H7 (cell line): ENCODE data around the gene PEMT. TPM values are rescaled to one million over a fixed set of nuclear protein-coding genes. Genes with fewer than 3 reads are reported as not detected.

Source experiments
- DNase-seq: peaks from one replicate; pipeline ENCODE4 v3.0.0; 2012
- H3K27me3 ChIP-seq: 2 replicates; pipeline ENCODE4 v1.6.0; 2011; ENCODE audit warnings: mild to moderate bottlenecking, low read length; ENCODE audit not compliant: control insufficient read depth, insufficient read depth
- H3K36me3 ChIP-seq: replicated peaks from 2 replicates; pipeline ENCODE4 v1.5.1; 2011; ENCODE audit warnings: low read length; ENCODE audit not compliant: control insufficient read depth, insufficient read depth
- H3K4me3 ChIP-seq: 2 replicates; pipeline ENCODE4 v1.5.1; 2011; ENCODE audit warnings: low read depth, mild to moderate bottlenecking, control low read depth, low read length, moderate library complexity; ENCODE audit not compliant: insufficient read depth
- total RNA-seq: library from RNA; depleted of rRNA; stranded (reverse); fragments of >200 nt; shearing (Covaris generic); gene quantifications from 2 replicates; pipeline ENCODE4 v1.2.3, GENCODE V29; 2014

PEMT gene
- total RNA-seq, 1 experiment from 2014 or later: 99.1 TPM

GRCh38 chr17:17531156-17531555 is 60.4 kb downstream of the PEMT start:
- Histone ChIP-seq H3K36me3 (no peaks in the 10 kb centered on the region), H3K27me3 (no peaks in the 10 kb centered on the region), H3K4me3 (no peak overlapping the region)
- no peak for DNase-seq

- no peaks in the 10 kb centered on the region for H3K36me3 ChIP-seq
These were observed 62.5 kb downstream of the PEMT start for GRCh38 chr17:17528696-17529652.

DNA sequence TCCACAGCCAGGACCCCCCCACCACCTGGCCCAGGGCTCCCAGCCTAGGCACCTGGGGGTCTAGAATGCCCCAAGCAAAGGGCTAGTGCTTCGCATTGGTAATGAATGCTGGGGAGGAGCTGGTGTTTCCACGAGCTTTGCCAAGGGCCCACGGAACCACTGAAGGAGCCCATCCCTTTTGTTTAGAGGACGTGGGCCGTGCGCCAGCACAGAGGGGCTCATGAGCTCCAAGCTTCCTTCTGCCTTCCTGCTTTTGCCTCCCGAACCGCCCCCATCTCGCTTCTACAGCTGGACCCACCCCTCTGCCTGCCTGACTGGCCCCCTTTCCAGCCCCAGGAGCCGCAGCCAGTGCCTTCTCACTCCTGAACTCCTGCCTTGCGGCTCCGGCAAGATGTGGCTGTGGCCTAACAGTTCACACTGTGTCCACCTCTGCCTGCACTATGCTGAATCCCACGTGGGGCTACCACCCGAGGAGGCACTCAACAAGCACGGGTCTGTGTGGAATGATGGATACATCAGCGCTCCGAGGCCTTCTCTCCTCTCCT is 63.5 kb downstream of the PEMT start:
- DNase-seq: no peak
- Histone ChIP-seq H3K27me3 (no peaks in the 10 kb centered on the region), H3K36me3 (no peaks in the 10 kb centered on the region), H3K4me3 (no peak overlapping the region)

More at GRCh38 chr17:17528696-17529652, 62.5 kb downstream of the PEMT start:
- no peak for DNase-seq
- Histone ChIP-seq H3K4me3 (no peak overlapping the region), H3K27me3 (no peaks in the 10 kb centered on the region)

DNA sequence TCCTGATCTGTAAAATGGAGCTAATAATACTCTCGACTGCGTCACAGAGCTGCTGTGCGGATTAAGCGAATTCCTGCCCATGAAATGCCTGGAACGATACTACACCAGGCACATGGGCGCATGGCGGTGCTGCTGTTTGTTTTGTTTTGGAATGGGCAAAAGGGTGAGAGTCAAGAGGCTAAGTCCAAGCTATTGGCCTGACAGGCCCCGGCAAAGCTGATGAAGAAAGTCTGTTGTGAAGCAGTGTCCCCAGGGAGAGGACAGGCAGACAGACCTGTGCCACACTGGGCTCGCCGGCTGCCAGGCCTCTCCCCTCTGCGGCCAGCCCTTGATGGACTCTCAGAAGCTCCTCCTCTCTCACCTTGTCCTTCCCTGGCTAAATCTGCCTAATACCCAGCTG is 64.0 kb downstream of the PEMT start:
- no peaks in the 10 kb centered on the region for H3K36me3 ChIP-seq
- DNase-seq: no peak
- no peaks in the 10 kb centered on the region for H3K27me3 ChIP-seq
- H3K4me3 ChIP-seq: no peak overlapping the region

DNA sequence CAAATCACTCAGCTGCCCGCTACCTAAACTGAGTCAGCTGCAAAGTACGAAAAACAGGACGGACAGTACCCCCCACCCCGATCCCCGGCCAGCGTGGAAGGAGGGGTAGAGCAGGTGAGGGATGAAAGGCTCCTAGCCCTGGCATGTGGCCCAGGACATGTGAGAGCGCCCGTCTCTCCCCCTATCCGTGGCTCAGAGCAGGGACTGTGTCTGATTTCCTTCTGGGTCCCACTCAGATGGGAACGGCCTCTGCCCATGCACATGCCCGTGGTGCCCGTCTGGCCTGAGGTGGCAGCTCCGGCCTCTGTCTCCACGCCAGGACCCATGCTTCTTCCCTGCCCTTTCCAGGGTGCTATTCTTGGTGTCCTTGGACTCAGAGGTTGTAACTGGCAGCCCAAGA is 65.1 kb downstream of the PEMT start:
- DNase-seq: no peak
- no peaks in the 10 kb centered on the region for H3K27me3 ChIP-seq

GRCh38 chr17:17525956-17526355 is 65.6 kb downstream of the PEMT start:
- no peaks in the 10 kb centered on the region for H3K36me3 ChIP-seq
- no peaks in the 10 kb centered on the region for H3K27me3 ChIP-seq
- H3K4me3 ChIP-seq: no peak overlapping the region
- DNase-seq: no peak

More for the DNA sequence above, 65.1 kb downstream of the PEMT start:
- H3K4me3 ChIP-seq: no peak overlapping the region
- no peaks in the 10 kb centered on the region for H3K36me3 ChIP-seq

- Histone ChIP-seq H3K4me3 (no peak overlapping the region), H3K36me3 (no peaks in the 10 kb centered on the region), H3K27me3 (no peaks in the 10 kb centered on the region)
- DNase-seq: no peak
These were observed 66.2 kb downstream of the PEMT start for GRCh38 chr17:17525311-17525710.

DNA sequence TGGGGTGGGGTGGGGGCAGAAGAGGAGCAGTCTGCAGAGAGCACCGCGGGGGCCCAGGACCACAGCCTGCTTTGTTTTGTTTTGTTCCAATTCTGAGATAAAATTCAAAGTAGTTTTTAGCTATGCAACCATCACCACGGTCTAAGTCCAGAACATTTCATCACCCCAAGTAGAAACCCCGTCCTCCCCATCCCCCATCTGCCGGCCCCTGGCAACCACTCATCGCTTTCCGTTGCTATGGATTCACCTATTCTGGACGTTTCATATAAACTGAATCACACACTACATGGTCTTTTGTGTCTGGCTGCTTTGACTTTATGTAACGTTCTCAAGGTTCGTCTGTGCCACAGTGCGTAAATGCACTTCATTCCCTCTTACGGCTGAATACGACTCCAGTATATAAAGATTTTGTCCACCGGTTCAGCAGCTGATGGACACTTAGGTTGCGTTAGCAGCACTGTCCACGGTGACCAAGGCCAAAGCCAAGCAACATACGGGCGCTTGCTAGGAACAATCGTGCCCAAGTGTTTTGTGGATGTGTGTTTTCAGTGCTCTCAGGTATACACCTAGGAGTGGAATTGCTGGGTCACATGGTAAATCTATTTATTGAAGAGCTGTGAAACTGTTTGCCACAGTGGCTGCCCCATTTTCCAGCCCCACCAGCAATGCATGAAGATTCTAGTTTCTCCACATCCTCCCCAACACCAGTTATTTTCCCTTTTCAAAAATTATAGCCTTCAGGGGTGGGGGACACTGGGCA is 67.6 kb downstream of the PEMT start:
- Histone ChIP-seq H3K36me3 (no peaks in the 10 kb centered on the region), H3K4me3 (no peak overlapping the region), H3K27me3 (no peaks in the 10 kb centered on the region)
- DNase-seq: no peak

DNA sequence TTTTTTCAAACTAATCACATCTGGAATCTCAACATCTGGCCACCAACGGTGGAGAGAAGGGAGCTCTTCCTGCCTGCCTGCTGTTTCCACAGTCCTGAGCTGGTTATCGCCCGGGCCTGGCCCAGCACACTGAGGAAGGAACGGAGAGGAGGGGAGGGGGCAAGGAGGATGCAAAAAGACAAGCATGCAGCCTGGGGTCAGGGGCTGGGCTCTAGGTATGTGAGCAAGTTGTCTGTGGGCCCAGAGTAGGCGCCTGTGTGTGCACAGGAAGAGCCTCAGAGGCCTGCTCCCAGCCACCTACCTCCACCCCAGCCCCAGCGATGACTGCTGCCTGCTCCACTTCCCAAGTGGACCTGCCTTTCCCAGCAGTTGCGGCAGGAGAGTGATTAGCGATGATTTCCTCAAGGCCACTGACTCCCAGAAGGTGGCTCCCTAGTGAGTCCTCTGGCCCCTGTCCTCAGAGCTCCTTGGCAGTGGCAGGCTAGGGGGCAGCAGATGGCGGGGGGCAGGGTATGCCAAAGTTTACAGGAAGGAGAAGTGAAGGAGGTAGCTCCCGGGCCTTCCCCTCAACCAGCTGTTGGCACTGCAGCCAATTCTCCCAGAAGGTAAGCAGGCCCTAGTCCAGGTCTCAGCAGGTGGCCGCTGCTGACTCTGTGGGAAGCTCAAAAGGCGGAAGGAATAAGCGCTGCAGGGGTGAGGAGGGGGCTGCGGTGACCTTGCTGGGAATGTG is 68.3 kb downstream of the PEMT start:
- Histone ChIP-seq H3K4me3 (no peak overlapping the region), H3K27me3 (no peaks in the 10 kb centered on the region), H3K36me3 (no peaks in the 10 kb centered on the region)
- DNase-seq: no peak

DNA sequence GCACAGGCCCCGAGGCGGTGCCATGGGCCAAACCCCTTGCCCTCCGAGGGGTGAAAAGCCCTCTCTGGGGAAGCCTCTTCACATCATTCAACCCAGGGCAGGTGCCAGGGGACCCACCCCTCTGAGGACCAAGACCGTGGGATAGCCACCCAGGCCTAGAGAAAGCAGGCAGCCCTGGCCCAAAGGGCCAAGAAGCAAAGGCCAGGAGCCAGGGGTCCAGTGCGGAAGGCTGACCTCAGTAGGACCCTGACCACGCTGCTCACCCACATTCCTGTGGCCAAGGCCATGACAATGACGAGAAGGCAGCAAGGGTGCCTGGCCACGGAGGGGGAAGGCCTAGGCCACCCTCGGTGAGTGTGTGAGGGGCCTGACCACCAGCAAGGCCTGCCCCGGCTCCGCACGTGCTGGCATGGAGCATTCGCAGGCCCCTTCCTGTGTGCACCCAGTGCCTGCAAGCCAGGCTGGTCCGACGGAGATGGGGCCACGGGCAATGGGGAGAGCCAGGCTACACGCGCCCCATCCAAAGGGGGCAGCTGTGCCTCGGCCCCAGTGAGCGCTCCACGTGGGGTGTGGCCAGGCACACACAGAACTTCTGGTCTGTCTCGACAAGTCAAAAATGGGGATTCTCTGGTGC is 70.8 kb downstream of the PEMT start:
- no peak for DNase-seq
- Histone ChIP-seq H3K4me3 (no peak overlapping the region), H3K27me3 (no peaks in the 10 kb centered on the region), H3K36me3 (no peaks in the 10 kb centered on the region)

DNA sequence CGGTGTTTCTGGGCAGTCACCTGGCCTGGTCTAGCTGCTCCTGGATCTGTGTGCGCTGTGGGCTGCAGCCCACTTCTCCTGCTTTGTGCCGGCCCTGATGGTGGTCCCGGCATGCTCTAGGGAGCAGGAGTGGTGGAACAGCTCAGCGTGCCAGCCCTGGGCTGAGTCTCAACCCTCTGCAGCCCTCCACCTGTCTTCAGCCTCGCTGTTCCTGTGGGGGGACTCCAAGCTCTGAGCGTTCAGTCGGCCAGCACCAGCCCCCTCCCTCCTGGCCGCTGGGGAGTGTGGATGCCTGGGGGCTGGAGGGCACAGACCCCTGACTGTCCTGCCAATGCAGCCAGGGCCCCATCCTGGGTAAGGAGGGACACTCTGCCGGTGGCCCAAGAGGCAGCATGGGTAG is 71.6 kb downstream of the PEMT start:
- H3K27me3 ChIP-seq: no peaks in the 10 kb centered on the region
- no peak for DNase-seq
- no peaks in the 10 kb centered on the region for H3K36me3 ChIP-seq

DNA sequence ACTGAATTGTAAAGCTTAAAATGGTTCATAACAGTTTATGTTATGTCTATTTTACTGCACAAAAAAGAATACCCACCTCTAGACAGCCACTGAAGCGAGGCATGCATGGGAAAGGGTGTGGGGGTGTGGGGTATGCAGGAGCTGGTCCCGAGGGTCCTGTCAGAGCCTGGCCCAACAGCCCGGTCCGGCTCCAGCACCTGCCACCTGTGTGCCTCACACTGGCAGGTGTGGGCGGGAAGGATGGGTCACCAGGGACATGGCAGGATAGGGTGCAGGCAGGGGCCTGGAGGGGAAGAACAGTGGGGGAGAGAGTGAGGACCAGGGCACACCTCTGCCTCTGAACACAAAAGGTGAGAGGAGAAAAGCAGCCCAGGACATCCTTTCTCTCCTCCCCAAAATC is 72.6 kb downstream of the PEMT start:
- H3K27me3 ChIP-seq: no peaks in the 10 kb centered on the region
- no peaks in the 10 kb centered on the region for H3K36me3 ChIP-seq
- no peak for DNase-seq
- no peak overlapping the region for H3K4me3 ChIP-seq

More for the DNA sequence above, 71.6 kb downstream of the PEMT start:
- no peak overlapping the region for H3K4me3 ChIP-seq

GRCh38 chr17:17518014-17518413 is 73.5 kb downstream of the PEMT start:
- no peak for DNase-seq
- H3K36me3 ChIP-seq: no peaks in the 10 kb centered on the region
- no peak overlapping the region for H3K4me3 ChIP-seq
- no peaks in the 10 kb centered on the region for H3K27me3 ChIP-seq
